Large intestine (tissue), 3 donors: Measurements from ENCODE around the gene AFP. TPM values are rescaled to one million over a fixed set of nuclear protein-coding genes. Genes with fewer than 3 reads are reported as not detected.

Experiments
- DNase-seq, 2 donors: peaks; one replicate each; pipeline versions ENCODE4 v3.0.0 to v3.0.0-alpha.2; 2013
- H3K27ac ChIP-seq: one replicate; pipeline ENCODE4 v1.5.1; 2013; ENCODE audit warnings: low read length
- H3K27me3 ChIP-seq: 2 replicates; pipeline ENCODE4 v1.6.1; 2013; ENCODE audit warnings: low read length; ENCODE audit not compliant: control insufficient read depth, insufficient read depth
- H3K36me3 ChIP-seq: 2 replicates; pipeline ENCODE4 v1.6.1; 2013; ENCODE audit warnings: low read length; ENCODE audit not compliant: control insufficient read depth, insufficient read depth
- H3K4me1 ChIP-seq: one replicate; pipeline ENCODE4 v1.6.1; 2013; ENCODE audit warnings: low read length; ENCODE audit not compliant: control insufficient read depth, insufficient read depth
- H3K4me3 ChIP-seq: one replicate; pipeline ENCODE4 v1.5.1; 2013; ENCODE audit warnings: low read length
- H3K9me3 ChIP-seq: one replicate; pipeline ENCODE4 v1.6.1; 2013; ENCODE audit warnings: mild to moderate bottlenecking, low read depth, low read length, moderate library complexity; ENCODE audit not compliant: control insufficient read depth
- WGBS: methylation state at CpG from one replicate; pipeline ENCODE4 v1.1.5; 2013; ENCODE audit warnings: low lambda C conversion rate; ENCODE audit not compliant: insufficient coverage; 5-methylcytosine and 5-hydroxymethylcytosine counted together
- polyA plus RNA-seq: library from polyadenylated mRNA; unstranded; fragments of 120-200 nt; gene quantifications from one replicate; pipeline ENCODE4 v1.2.1, GENCODE V29; 2013

AFP gene
- polyA plus RNA-seq, 1 donor = 442 TPM

GRCh38 chr4:73411731-73412414 is 24.1 kb upstream of the AFP start:
- no peaks in the 10 kb centered on the region for H3K27me3 ChIP-seq
- H3K36me3 ChIP-seq = no peaks in the 10 kb centered on the region
- H3K27ac ChIP-seq = no peak overlapping the region
- DNase-seq = no peak
- 100% methylated on average over 1 of the region's 8 CpGs for WGBS
- no peaks in the 10 kb centered on the region for H3K4me1 ChIP-seq
- H3K9me3 ChIP-seq = no peaks in the 10 kb centered on the region
- no peak overlapping the region for H3K4me3 ChIP-seq

- H3K36me3 ChIP-seq = no peaks in the 10 kb centered on the region
- no peak overlapping the region for H3K27ac ChIP-seq
- H3K4me3 ChIP-seq = no peak overlapping the region
- WGBS = no CpG with 5 or more reads among the region's 4 CpGs
- no peaks in the 10 kb centered on the region for H3K27me3 ChIP-seq
- no peak for DNase-seq
- no peaks in the 10 kb centered on the region for H3K4me1 ChIP-seq
- H3K9me3 ChIP-seq = no peaks in the 10 kb centered on the region
Measured at GRCh38 chr4:73413294-73413755, 22.7 kb upstream of the AFP start.

- no peaks in the 10 kb centered on the region for H3K36me3 ChIP-seq
- H3K4me3 ChIP-seq = no peak overlapping the region
- no peaks in the 10 kb centered on the region for H3K27me3 ChIP-seq
- no peak for DNase-seq
- H3K4me1 ChIP-seq = no peaks in the 10 kb centered on the region
- H3K9me3 ChIP-seq = no peaks in the 10 kb centered on the region
- WGBS = 100% methylated on average over 1 of the region's 2 CpGs
- no peak overlapping the region for H3K27ac ChIP-seq
Measured at GRCh38 chr4:73414936-73415271, 21.1 kb upstream of the AFP start.

GRCh38 chr4:73415807-73416238 is 20.2 kb upstream of the AFP start:
- H3K9me3 ChIP-seq = no peaks in the 10 kb centered on the region
- no peak overlapping the region for H3K27ac ChIP-seq
- H3K27me3 ChIP-seq = no peaks in the 10 kb centered on the region
- no CpG with 5 or more reads among the region's 2 CpGs for WGBS
- DNase-seq = no peak
- H3K36me3 ChIP-seq = no peaks in the 10 kb centered on the region
- no peak overlapping the region for H3K4me3 ChIP-seq
- H3K4me1 ChIP-seq = no peaks in the 10 kb centered on the region

- H3K9me3 ChIP-seq = no peaks in the 10 kb centered on the region
- H3K4me1 ChIP-seq = no peaks in the 10 kb centered on the region
- no peak overlapping the region for H3K27ac ChIP-seq
- no peak for DNase-seq
- no peak overlapping the region for H3K4me3 ChIP-seq
- H3K27me3 ChIP-seq = no peaks in the 10 kb centered on the region
- 100% methylated on average over 1 of the region's 2 CpGs for WGBS
- H3K36me3 ChIP-seq = no peaks in the 10 kb centered on the region
Measured at GRCh38 chr4:73416423-73417087, 19.5 kb upstream of the AFP start.

- Histone ChIP-seq H3K27ac (no peak overlapping the region), H3K9me3 (no peaks in the 10 kb centered on the region), H3K36me3 (no peaks in the 10 kb centered on the region), H3K4me3 (no peak overlapping the region), H3K27me3 (no peaks in the 10 kb centered on the region), H3K4me1 (no peaks in the 10 kb centered on the region)
- DNase-seq = no peak
- WGBS = no CpG with 5 or more reads among the region's 2 CpGs
Measured at GRCh38 chr4:73417342-73417741, 18.7 kb upstream of the AFP start.

- no peaks in the 10 kb centered on the region for H3K4me1 ChIP-seq
- H3K27ac ChIP-seq = no peak overlapping the region
- no peaks in the 10 kb centered on the region for H3K27me3 ChIP-seq
- no peaks in the 10 kb centered on the region for H3K36me3 ChIP-seq
- H3K9me3 ChIP-seq = no peaks in the 10 kb centered on the region
- H3K4me3 ChIP-seq = no peak overlapping the region
- no CpG with 5 or more reads among the region's 6 CpGs for WGBS
- no peak for DNase-seq
Measured at GRCh38 chr4:73417973-73418372, 18.0 kb upstream of the AFP start.

GRCh38 chr4:73418677-73419076 is 17.3 kb upstream of the AFP start:
- Histone ChIP-seq H3K27me3 (no peaks in the 10 kb centered on the region), H3K4me1 (no peaks in the 10 kb centered on the region), H3K4me3 (no peak overlapping the region), H3K36me3 (no peaks in the 10 kb centered on the region), H3K27ac (no peak overlapping the region), H3K9me3 (no peaks in the 10 kb centered on the region)
- DNase-seq = no peak
- WGBS = no CpG with 5 or more reads among the region's 1 CpG

- no peaks in the 10 kb centered on the region for H3K27me3 ChIP-seq
- no peak for DNase-seq
- no peaks in the 10 kb centered on the region for H3K4me1 ChIP-seq
- no peak overlapping the region for H3K27ac ChIP-seq
- no peak overlapping the region for H3K4me3 ChIP-seq
- no peaks in the 10 kb centered on the region for H3K9me3 ChIP-seq
- H3K36me3 ChIP-seq = no peaks in the 10 kb centered on the region
- 63% methylated on average over 1 of the region's 7 CpGs for WGBS
Measured at GRCh38 chr4:73419106-73420038, 16.6 kb upstream of the AFP start.

- H3K4me1 ChIP-seq = no peaks in the 10 kb centered on the region
- H3K27ac ChIP-seq = no peak overlapping the region
- WGBS = 80% methylated on average over 1 of the region's 2 CpGs
- no peaks in the 10 kb centered on the region for H3K27me3 ChIP-seq
- H3K9me3 ChIP-seq = no peaks in the 10 kb centered on the region
- H3K36me3 ChIP-seq = no peaks in the 10 kb centered on the region
- no peak overlapping the region for H3K4me3 ChIP-seq
- DNase-seq = no peak
Measured at GRCh38 chr4:73420615-73421014, 15.4 kb upstream of the AFP start.
